Retinal pigment epithelial cell (primary cell): ENCODE measurements around the gene RGS12.

Source experiments
- DNase-seq: peaks from one replicate; pipeline ENCODE4 v3.0.0-alpha.2; 2010; ENCODE audit warnings: low read depth
- H3K4me3 ChIP-seq: 2 replicates; pipeline ENCODE4 v1.5.1; 2011; ENCODE audit warnings: mild to moderate bottlenecking, low read length, control low read depth, moderate library complexity
- TF ChIP-seq, protein P1 (sequence below): conservative IDR thresholded peaks from 2 replicates; pipeline ENCODE4 v1.5.1; 2011; ENCODE audit warnings: low read depth, low read length, control low read depth, inconsistent platforms

RGS12 gene, protein sequence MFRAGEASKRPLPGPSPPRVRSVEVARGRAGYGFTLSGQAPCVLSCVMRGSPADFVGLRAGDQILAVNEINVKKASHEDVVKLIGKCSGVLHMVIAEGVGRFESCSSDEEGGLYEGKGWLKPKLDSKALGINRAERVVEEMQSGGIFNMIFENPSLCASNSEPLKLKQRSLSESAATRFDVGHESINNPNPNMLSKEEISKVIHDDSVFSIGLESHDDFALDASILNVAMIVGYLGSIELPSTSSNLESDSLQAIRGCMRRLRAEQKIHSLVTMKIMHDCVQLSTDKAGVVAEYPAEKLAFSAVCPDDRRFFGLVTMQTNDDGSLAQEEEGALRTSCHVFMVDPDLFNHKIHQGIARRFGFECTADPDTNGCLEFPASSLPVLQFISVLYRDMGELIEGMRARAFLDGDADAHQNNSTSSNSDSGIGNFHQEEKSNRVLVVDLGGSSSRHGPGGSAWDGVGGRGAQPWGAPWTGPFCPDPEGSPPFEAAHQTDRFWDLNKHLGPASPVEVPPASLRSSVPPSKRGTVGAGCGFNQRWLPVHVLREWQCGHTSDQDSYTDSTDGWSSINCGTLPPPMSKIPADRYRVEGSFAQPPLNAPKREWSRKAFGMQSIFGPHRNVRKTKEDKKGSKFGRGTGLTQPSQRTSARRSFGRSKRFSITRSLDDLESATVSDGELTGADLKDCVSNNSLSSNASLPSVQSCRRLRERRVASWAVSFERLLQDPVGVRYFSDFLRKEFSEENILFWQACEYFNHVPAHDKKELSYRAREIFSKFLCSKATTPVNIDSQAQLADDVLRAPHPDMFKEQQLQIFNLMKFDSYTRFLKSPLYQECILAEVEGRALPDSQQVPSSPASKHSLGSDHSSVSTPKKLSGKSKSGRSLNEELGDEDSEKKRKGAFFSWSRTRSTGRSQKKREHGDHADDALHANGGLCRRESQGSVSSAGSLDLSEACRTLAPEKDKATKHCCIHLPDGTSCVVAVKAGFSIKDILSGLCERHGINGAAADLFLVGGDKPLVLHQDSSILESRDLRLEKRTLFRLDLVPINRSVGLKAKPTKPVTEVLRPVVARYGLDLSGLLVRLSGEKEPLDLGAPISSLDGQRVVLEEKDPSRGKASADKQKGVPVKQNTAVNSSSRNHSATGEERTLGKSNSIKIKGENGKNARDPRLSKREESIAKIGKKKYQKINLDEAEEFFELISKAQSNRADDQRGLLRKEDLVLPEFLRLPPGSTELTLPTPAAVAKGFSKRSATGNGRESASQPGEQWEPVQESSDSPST (N-terminal part only)

DNA sequence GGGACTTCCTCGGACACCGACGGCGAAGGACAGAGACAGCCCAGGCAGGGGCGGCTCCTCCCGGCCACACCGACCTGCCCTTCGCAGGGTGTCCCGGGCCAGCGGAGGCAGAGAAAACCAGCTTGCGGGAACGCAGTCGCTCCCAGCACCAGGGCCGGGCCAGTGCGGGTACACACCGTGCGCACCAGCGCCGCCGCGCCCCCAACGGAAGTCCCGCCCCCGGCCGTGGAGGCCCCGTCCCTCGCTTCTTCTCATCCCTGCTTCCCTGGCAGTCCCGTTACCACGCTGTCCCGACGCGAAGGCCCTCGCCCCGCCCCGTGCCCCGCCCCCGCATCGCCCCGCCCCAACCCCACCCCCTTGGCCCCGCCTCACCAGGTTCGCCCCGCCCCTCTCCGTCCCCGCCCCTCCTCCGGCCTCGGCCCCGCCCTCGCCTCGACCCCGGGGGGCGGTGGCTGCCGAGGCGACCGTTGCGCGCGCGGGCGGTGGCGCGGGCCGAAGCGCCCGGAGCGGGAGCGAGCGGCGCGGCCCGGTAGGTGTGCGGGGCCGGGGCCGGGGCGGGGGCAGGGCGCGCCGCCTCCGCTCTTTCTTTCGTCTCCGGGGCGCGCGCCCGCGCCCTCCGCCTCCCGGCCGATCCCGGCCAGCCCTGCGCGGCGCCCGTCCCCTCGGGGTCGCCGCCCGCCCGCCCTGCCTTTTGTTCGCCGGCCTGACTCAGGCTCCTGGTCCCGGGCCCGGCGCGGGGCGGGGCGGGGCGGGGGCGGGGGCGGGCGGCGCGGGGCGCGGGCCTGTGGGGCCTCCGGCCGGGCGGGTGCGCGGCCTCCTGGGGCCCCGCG, at the start of gene RGS12:
Gene RGS12, plus strand, starts transcription at position 451 of the 830 bp plus-strand sequence. CDS start 23,150 bp downstream, outside the sequence.
- TF ChIP-seq, protein P1, sequence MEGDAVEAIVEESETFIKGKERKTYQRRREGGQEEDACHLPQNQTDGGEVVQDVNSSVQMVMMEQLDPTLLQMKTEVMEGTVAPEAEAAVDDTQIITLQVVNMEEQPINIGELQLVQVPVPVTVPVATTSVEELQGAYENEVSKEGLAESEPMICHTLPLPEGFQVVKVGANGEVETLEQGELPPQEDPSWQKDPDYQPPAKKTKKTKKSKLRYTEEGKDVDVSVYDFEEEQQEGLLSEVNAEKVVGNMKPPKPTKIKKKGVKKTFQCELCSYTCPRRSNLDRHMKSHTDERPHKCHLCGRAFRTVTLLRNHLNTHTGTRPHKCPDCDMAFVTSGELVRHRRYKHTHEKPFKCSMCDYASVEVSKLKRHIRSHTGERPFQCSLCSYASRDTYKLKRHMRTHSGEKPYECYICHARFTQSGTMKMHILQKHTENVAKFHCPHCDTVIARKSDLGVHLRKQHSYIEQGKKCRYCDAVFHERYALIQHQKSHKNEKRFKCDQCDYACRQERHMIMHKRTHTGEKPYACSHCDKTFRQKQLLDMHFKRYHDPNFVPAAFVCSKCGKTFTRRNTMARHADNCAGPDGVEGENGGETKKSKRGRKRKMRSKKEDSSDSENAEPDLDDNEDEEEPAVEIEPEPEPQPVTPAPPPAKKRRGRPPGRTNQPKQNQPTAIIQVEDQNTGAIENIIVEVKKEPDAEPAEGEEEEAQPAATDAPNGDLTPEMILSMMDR: no peak
- H3K4me3 ChIP-seq: peak within 1 kb of the TSS; percentile 79
- peak; percentile 68 for DNase-seq

DNA sequence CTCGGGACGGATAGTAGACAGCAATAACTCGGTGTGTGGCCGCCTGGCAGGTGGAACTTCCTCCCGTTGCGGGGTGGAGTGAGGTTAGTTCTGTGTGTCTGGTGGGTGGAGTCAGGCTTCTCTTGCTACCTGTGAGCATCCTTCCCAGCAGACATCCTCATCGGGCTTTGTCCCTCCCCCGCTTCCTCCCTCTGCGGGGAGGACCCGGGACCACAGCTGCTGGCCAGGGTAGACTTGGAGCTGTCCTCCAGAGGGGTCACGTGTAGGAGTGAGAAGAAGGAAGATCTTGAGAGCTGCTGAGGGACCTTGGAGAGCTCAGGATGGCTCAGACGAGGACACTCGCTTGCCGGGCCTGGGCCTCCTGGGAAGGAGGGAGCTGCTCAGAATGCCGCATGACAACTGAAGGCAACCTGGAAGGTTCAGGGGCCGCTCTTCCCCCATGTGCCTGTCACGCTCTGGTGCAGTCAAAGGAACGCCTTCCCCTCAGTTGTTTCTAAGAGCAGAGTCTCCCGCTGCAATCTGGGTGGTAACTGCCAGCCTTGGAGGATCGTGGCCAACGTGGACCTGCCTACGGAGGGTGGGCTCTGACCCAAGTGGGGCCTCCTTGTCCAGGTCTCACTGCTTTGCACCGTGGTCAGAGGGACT, 49.6 kb upstream of the RGS12 start:
- TF ChIP-seq, protein P1: no peak
- no peak overlapping the region for H3K4me3 ChIP-seq
- DNase-seq: no peak

GRCh38 chr4:3244002-3244401, 48.8 kb upstream of the RGS12 start:
- TF ChIP-seq, protein P1: no peak

GRCh38 chr4:3244747-3245146, 48.1 kb upstream of the RGS12 start:
- no peak for DNase-seq
- TF ChIP-seq, protein P1: no peak
- H3K4me3 ChIP-seq: no peak overlapping the region

More at GRCh38 chr4:3244002-3244401, 48.8 kb upstream of the RGS12 start:
- DNase-seq: no peak
- H3K4me3 ChIP-seq: no peak overlapping the region

DNA sequence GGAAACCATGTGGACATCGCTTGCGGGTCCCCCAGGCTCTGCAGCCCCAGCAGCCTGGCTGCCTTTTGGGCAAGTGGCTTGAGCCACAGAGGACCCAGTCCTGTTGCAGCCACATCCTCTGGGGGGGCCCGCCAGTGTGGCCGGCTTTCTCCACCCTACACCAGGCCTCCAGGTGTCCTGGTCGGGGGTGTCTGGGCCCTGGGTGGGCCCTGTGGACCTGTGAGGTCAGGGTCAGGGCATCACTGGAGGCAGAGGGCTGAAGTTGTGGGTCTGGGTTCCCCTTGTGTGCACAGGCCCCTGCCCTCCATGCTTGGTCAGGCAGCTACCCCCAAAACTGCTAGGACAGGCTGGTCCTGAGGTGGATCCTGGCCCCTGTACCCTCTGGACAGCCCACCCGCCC, 47.1 kb upstream of the RGS12 start:
- H3K4me3 ChIP-seq: no peak overlapping the region
- TF ChIP-seq, protein P1: no peak
- DNase-seq: no peak
